ENCODE results near the gene HPSE2. TPM values are rescaled to one million over a fixed set of nuclear protein-coding genes. Genes with fewer than 3 reads are reported as not detected.

HPSE2 gene
- total and polyA plus RNA-seq, 2 of the 13 experiments (the other 11 are each of a cell fraction or from before 2014, with no cell fraction given): 0.01 TPM; not detected in 1

DNA sequence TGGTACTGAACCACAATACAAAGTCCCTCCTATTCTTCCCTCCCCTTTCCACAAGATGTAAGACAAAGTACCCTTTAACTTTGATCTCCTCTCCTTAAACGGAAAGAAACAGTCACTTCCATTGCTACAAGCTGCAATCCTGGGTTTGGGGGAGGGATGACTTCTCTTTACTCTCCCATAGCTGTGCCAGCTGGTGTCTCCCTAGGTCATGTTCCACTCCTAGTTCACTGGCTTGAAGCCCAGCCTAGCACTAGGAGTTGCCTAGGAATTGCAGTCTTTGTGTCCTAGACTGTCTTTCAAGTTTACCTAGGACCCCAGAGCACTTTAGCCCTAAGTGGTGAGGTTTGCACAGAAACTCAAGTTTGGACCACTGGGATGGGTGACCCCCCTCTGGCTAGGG, 311.1 kb downstream of the HPSE2 start:
- H2AFZ ChIP-seq (ENCODE audit: low read length): no peak overlapping the region
- no peak for ATAC-seq
- H3K27me3 ChIP-seq (ENCODE audit: control insufficient read depth in 1 of 2, insufficient read depth in 2 of 2, low read length in 2 of 2): no peaks in the 10 kb centered on the region
- H3K27ac ChIP-seq (ENCODE audit: extremely low read length, insufficient read depth, low read length): no peak overlapping the region
- H3K4me1 ChIP-seq (ENCODE audit: insufficient read depth, low read length): no peaks in the 10 kb centered on the region
- no peaks in the 10 kb centered on the region for H3K9me3 ChIP-seq (ENCODE audit: low read length)
- in situ Hi-C loops (cut with HindIII; ENCODE audit: extremely low pct_ligation_motif_present, low pct_unique_long_range_greater_than_20kb): no loop called here
- H4K20me1 ChIP-seq (ENCODE audit: insufficient read depth, low read length): no peaks in the 10 kb centered on the region
- TF ChIP-seq ZNF7 (CRISPR knock-in tag; IDR thresholded peaks at IDR 0.05) (no peak), ZNF841 (CRISPR knock-in tag; IDR thresholded peaks at IDR 0.05; ENCODE audit: borderline replicate concordance) (no peak), SMAD3 (CRISPR knock-in tag; IDR thresholded peaks at IDR 0.05) (no peak), PHB2 (IDR thresholded peaks at IDR 0.05; ENCODE audit: partially characterized antibody) (no peak), PCBP1 (IDR thresholded peaks at IDR 0.05; ENCODE audit: borderline replicate concordance, low read depth, low read length) (no peak), ZSCAN29 (CRISPR knock-in tag; conservative IDR thresholded peaks at IDR 0.05) (no peak), THYN1 (CRISPR knock-in tag; IDR thresholded peaks at IDR 0.05; ENCODE audit: borderline replicate concordance, low read depth) (no peak), NR1H2 (CRISPR knock-in tag; IDR thresholded peaks at IDR 0.05; ENCODE audit: borderline replicate concordance, low read depth) (no peak), HOXD1 (CRISPR knock-in tag; IDR thresholded peaks at IDR 0.05) (no peak)
- TF ChIP-seq, protein P1, sequence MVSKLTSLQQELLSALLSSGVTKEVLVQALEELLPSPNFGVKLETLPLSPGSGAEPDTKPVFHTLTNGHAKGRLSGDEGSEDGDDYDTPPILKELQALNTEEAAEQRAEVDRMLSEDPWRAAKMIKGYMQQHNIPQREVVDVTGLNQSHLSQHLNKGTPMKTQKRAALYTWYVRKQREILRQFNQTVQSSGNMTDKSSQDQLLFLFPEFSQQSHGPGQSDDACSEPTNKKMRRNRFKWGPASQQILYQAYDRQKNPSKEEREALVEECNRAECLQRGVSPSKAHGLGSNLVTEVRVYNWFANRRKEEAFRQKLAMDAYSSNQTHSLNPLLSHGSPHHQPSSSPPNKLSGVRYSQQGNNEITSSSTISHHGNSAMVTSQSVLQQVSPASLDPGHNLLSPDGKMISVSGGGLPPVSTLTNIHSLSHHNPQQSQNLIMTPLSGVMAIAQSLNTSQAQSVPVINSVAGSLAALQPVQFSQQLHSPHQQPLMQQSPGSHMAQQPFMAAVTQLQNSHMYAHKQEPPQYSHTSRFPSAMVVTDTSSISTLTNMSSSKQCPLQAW (CRISPR knock-in tag; IDR thresholded peaks at IDR 0.05): no peak
- BruUV-seq (replicated peaks): no TSS peak
- H3K4me3 ChIP-seq (replicated peaks in 1 of 3; ENCODE audit: insufficient read depth in 1 of 3, low read depth in 2 of 3, low read length in 3 of 3): no peak overlapping the region
- no peaks in the 10 kb centered on the region for H3K79me2 ChIP-seq (ENCODE audit: insufficient read depth, low read length)
- no peaks in the 10 kb centered on the region for H3K36me3 ChIP-seq (replicated peaks in 1 of 2; ENCODE audit: control insufficient read depth in 1 of 2, insufficient read depth in 2 of 2, low read length in 2 of 2)
- no peak overlapping the region for H3K4me2 ChIP-seq (ENCODE audit: low read depth, low read length)
- ChIA-PET CTCF (ENCODE audit: low intra/inter-chr PET ratio, low total read pairs) (no interaction called here), POLR2A (no interaction called here)
- intact Hi-C loops (cut with micrococcal nuclease; ENCODE audit: unreplicated experiment): no loop called here
- WGBS (ENCODE audit: low lambda C conversion rate): 0% methylated on average over 1 of the region's 1 CpG
- no peak for DNase-seq (ENCODE audit: low spot score)
- FAIRE-seq: no peak
- H3K9ac ChIP-seq (ENCODE audit: insufficient read depth, low read depth, low read length): no peak overlapping the region
